ENCODE results near the gene HOXD12.

Gene HOXD12

DNA sequence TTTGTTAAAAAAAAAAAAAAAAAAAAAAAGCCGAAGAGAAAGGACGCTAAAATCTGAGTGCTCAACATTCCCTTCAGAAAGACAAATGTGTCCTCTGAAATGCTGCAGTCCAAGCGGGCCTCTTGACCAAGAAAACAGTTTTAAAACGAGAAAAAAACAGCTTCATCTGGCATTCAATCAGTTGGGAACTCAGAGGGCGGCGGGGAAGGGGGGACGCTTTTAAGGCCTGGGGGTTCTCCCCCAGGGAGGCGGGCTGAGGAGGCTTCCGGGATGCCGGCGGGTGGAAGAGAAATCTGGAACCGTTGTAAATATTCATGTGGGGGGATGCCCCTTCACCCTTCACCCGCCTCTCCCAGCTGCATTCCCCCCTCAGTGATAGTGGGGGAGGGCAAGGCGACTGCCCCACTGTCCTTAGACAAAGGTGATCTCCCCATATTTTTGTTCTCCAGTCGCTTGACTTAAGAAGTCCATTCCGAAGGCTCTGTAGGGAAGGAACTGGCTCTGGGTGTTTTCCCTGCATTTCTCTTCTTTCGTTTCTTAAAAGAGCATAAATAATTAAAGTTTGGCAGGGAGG lies 4.2 kb downstream of the HOXD12 start:
- in situ Hi-C loops (cut with MboI; ENCODE audit: low sequenced_read_pairs) = no loop called here

DNA sequence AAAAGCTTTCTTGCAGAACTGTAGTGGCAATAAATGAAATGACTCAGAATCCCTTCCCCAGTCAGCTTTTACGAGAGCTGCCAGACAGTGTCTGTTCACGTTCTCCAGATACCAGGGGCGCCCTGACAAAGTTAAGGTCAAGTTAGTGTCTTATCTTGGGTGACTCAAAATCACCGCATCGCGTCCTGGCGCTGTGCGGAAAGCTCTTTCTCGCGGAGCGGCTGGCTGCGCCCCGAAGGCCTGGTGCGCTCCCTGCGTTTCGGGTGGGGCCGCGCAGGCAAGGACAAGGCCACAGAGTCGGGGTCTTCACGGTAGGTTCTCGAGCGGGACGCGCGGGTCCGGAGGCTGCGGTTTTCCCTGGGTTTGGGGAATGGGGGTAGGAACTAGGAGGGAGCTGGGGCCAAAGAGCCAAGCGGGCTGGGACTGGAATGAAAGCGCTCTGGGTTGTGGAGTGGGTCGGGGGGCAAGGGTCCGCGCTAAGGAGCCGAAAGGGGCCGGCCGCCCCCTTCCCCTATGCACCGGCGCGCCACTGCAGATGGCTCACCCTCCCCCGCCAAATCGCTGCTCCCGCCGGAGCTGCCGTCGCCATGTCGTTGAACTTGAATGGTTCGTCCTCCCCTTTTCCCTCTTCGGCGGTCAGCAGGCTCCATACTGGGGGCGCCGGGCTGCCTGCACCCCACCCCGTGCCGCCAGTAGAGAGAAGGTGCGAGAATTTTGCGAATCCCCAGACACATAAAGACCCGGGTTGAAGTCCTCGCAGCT lies 4.9 kb downstream of the HOXD12 start:
- in situ Hi-C loops (cut with MboI; ENCODE audit: low sequenced_read_pairs) = no loop called here

DNA sequence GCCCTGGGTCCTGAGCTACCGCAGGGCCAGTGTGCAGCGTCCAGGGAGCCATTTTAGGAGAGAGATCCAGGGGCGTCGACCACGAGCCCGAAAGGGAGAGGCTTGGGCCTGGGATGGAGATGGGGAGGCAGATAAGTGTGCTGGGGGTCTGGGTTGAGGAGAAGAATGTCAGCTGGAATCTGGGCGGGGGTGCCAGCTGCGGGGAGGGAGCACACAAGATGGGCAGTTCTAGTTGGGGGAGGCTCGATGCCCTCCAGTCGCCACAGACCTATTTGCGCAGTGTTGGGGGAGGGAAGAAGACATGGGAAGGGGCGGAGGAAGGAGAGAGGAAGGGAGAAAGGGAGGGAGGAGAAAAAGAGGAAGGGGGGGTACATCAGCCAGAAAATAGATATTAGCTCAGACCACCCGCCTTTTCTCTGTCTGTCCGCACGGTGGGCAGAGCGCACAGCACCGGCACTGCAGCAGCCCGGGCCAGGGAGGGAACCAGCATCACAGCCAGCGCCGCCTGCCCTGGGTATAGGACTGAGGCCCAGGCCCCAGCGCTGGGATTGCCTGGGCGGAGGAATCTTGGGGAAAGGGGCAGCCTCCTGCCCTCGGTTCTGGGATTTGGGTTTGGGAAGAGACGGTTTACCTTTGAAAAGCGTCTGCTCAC lies 5.6 kb downstream of the HOXD12 start:
- in situ Hi-C loops (cut with MboI; ENCODE audit: low sequenced_read_pairs) = no loop called here

DNA sequence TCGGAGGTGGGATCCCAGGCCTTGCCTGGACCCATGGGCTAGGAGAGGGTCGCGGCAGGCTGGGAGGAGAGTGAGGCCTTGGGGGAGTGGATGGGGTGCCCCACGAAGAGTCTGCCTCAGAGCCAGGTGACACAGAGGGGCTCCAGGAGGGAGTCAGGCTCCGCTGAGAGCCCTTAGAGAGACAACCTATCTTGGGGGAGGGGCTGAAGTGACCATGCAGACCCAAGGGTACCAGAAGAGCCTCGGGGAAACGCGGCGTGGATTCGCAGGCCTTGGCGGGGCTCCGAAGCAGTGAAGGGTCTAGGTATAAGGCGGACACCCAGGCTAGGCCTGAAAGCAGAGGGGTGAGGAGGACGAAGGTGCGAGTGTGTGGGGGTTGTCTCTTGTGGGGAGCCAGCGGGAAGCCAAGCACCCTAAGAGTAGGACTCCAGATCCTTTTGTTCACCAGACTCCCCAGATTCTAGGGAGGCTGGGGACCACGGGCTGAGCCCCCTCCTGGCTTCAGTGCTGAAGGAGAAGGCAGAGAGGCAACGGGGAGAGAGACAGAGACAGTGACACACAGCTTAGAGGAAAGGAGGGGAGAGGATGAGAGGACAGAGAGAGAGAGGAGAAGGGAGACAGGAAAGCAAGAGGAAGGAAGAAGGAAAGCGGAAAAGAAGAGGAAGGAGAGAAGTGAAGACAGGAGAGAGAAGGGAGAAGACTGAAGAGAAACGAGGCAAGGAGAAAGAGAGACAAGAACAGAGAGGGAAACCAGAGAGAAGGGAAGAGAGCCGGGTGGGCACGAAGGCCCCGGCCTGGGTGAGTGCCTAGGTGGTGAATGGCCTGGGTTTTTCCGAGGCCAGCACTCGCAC lies 6.4 kb downstream of the HOXD12 start:
- in situ Hi-C loops (cut with MboI; ENCODE audit: low sequenced_read_pairs) = no loop called here

DNA sequence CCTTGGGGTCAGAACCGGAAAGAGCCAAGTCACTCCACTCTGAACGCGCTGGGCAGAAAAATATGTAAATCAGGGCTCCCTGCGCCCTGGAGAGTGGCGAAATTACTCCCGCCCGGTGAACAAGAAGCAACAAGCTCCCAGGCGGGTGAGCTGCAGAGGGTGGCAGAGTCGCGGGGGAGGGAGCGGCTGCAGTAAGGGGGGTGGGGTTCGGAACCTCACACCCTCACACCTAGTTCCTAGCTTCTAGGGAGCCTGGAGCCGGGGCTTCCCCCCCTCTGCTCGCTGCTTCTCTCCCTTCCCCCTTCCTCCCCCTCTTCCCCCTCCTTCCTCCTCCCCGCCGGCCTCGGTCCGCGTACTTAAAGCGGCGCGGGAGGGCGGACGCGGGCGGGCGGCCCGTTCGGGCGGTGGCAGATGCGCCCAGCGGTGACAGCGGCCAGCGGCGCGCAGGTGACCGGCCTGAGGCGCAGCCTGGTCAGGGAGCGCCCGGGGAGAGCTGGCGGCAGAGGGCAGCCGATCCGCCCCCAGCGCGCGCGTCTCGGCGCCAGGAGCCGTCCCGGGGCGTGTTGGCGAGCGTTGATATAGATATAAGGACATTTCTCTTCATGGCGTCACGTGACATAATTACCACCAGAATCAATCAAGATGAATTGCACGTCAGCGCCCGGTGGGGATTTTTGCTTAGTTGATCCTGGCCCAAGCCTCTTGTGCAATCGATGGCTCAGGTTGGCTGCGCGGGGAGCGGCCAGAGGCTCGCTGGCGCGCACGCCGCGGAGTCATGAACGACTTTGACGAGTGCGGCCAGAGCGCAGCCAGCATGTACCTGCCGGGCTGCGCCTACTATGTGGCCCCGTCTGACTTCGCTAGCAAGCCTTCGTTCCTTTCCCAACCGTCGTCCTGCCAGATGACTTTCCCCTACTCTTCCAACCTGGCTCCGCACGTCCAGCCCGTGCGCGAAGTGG lies 7.3 kb downstream of the HOXD12 start, which contains the start of gene HOXD11:
TSS of gene HOXD11 (plus strand) at position 700 of the 959 bp plus-strand sequence. CDS start at position 776, 76 bp downstream.
- in situ Hi-C loops (cut with MboI; ENCODE audit: low sequenced_read_pairs) = no loop called here

DNA sequence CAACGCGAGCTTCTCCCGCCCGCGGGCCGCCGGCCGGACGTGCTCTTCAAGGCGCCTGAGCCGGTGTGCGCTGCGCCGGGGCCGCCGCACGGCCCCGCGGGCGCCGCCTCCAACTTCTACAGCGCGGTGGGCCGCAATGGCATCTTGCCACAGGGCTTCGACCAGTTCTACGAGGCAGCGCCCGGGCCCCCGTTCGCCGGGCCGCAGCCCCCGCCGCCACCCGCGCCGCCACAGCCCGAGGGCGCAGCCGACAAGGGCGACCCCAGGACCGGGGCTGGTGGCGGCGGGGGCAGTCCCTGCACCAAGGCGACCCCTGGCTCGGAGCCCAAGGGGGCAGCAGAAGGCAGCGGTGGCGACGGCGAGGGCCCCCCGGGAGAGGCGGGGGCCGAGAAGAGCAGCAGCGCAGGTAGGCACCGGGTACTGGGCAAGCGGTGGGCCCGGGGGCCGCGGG lies 8.2 kb downstream of the HOXD12 start:
- in situ Hi-C loops (cut with MboI; ENCODE audit: low sequenced_read_pairs) = no loop called here

DNA sequence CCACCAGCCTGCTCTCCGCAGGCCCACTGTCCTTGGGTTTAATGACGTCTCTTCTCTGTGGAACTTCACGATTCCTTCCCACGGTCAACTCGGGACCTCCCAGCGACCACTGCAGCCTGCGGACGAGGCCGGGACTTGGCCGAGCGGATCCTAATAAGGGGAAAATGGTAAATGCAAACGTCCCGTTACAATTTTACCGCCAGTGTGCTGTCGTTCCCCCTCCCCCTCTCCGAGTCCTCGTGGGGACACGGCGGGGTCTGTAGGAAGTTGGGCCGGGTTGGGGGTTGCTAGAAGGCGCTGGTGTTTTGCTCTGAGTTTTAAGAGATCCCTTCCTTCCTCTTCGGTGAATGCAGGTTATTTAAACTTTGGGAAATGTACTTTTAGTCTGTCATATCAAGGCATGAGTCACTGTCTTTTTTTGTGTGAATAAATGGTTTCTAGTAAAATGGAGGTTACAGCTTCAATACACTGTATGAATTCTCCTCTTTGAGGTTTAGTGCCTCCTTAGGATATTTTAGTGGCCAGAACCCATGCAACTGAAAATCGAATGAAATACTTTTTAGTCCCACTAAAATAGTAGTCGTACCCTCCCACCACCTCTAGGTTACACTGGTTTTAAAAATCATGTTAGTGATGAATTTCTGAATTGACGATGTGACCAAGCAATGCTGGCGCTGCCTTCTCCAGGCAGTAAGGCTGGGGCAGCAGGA lies 9.8 kb downstream of the HOXD12 start:
- in situ Hi-C loops (cut with MboI; ENCODE audit: low sequenced_read_pairs) = no loop called here

DNA sequence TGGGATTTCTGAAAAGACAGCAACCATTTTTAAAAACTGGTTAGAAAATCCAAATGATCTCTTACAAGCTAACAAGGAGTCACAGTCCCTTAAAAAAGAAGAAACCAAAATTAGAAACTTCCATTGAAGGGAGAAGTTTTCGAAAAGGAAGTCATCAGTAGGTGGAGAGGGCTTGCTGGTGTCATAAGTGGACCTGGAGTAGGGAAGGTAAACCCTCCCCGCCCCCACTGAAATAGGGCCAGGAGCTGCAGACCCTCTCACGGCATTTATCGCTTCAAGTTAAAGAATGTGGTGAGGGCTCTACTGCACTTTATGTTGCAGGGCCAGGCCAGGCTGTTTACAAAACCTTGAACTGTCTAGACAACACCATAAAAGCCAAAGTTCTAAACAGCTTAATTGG lies 10.4 kb downstream of the HOXD12 start:
- in situ Hi-C loops (cut with MboI; ENCODE audit: low sequenced_read_pairs) = no loop called here

DNA sequence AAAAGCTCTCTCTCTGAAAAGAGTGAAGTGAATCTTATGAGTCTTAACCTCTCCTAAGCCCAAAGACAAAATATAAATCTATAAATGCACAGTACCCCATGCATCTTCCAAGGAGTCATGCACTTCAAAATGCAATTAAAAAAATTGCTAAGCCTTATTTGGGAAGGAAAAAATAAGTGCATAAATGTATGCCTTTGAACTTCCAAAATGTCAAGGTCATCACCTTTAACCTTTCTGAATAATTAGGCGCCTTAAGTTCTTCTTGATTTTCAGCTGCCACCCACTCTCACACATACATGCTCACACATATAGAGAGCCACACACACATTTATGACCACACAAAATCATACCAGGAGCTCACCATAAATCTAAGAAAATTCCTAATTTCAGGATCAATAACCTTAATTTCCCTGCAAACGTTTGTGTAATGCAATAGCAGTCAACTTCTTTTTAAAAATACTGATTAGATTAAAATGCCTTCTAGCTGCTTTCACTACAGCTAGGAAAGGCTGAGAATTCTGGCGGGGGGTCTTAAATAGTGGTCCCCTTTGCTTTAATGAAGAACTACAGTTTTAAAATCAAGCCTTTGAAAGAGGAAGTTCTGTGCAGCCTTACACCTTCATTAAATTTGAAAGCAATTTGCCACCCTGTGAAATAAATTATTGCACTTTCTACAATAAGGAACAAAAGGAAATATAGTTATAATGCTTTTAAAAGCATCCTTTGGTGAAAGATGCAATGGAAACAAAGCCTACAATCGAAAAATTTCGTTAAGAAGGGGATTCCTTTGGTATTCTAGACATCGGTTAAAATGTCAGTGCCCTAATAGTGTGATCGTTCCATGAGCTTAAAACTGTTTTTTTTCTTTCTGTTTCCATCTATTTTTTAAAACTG lies 11.1 kb downstream of the HOXD12 start:
- in situ Hi-C loops (cut with MboI; ENCODE audit: low sequenced_read_pairs) = no loop called here

DNA sequence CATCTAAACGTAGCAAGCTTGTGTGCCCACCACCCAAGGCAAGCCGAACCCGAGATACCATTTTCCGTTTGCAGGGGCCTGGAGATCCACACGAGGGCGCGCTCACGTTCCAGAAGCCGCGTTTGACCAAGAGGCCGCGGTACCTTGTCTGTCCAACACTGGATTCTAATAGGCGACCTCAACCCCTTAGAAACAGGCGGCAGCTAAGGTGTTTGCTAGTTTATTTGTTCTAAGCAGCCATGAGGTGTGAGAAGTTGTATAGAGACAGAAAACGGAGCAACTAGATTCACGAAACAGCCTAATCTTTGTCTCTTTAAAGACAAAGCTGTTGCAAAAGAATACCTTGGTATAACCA lies 11.7 kb downstream of the HOXD12 start:
- in situ Hi-C loops (cut with MboI; ENCODE audit: low sequenced_read_pairs) = no loop called here

DNA sequence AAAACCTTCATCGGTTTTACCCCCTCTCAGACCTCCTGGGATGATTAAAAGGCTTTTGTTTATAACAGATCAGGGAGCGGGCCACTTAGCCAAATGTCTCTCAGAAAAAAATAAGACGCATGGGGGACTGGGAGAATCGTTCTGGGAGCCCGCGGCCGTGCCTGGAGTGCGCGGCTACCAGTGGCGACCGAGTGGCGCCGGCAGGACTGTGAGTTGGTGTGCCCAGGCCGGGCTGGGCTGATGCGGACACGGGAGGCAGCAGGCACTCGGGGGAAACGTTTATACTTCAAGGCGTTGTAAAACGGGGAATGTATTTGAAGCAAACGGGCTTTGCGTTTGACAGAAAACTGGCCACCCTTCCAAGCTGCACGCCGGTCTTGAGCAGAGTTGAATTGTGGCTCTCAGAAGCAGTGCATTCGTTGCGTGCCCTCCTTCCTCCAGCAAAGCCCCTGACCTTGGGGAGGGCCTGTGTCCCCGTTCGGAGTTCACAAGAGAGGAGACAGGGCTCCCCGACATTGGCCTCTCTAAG lies 12.3 kb downstream of the HOXD12 start:
- in situ Hi-C loops (cut with MboI; ENCODE audit: low sequenced_read_pairs) = no loop called here

DNA sequence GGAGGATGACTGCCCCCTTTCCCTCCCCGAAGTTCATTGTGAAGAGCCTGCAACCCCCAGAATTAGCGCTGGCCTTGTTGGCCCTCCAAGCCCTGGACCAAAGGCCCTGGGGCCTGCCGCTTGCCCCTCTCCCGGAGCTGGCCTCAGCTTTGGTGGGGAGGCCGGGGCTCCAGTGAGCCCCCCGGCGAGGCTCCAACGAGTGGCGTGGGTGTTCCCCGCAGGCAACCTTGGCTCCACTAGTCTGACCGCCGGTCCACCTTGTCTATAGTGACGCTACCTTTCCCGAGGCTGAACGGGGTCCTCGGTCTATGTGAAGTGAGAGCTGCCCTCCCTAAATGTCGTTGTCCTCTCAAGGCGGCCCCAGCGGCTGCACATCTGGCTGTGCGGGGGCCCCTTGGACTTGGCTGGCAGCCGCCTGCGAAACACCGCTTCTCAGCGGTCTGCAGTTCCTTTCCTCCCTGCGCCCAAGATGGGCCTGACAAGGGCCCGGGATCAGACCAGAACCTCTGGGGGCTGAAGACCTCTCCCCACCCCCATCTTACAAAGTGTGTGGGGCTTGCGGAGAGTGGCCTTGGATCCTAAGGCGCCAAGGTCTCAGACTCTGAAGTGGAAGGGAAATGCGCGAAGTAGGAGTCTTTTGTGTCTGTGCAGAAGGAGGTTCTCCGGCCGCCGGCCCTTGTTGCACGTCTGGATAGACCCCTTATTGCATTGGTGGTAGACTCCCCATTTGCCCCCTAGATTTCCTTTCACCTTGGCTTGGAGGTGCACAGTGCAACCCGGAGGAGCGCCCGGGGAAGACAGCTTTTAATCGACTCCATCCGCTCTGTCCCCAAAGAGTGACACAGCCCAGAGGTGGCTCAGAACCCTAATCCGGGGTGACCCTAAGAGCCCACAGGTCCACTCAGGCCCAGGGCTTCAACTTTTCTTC lies 13.0 kb downstream of the HOXD12 start:
- in situ Hi-C loops (cut with MboI; ENCODE audit: low sequenced_read_pairs) = no loop called here

DNA sequence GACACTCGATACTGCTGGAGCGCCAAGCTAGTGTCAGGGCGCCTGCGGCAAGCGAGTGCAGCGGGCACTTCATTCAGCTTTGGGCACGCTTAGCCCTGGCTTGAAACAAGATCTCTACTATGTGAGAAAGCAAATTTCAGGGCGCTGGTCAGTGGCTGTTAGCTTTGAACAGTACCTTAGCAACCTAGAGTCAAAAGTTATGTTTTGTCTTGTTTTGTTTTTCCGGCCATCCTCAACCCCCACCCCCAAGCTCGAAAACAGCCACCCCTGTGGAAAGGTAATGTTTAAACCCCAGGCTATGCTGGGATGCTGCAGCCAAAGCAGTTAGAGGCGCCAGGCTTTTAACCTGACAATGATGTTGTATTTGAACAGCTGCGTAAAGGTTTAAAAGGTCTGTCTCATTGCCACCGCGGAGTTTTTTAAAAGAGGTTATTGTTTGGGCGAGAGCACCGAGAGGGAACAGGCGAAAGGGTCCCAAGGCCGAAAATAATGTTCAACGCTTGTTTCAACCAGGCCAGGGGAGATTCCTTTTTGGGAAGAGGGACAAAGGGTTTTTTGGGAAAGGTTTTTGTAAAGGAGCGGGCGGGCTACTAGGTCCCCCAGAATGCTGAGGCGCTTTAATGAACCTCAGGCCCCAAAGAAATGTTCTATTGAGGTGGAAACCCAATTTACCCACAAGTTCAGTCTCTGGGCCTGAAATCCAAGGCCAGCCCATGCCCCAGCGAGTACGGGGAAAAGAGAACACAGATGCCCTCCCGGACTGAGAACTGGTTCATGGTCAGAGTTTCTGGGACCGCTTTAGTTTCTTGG lies 14.7 kb downstream of the HOXD12 start:
- in situ Hi-C loops (cut with MboI; ENCODE audit: low sequenced_read_pairs) = no loop called here

DNA sequence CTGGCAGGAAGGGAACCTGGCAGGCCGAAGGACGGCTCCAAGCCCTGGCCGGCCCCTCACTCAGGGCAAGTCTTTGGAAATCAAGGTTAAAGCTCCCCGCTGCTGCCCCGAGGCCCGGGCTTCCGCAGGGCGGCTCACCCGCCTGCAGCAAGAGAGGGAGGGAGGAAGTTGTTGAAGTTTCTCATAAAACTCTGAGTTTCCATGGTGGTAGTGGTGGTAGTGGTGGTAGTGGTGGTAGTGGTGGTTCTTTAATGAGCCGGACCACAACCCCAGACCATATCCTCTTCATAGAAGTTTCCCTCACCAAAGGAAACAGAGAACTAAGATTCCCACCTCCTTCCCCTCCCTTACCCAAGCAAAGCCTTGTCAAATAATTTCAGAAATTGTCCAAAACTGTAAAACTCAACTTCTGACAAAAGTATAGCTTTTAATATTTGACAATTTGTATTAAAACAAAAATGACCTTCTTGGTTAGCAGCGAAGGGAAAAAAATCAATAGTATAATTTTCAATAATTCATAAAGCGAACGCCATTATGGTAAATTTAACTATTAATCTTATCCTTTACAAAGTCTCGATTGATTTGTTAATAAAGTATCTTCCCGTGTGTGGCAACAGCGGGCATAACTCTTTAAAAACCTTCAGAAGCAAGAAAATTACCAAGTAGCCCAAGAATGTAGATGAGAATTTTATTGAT lies 15.5 kb downstream of the HOXD12 start:
- in situ Hi-C loops (cut with MboI; ENCODE audit: low sequenced_read_pairs) = no loop called here

DNA sequence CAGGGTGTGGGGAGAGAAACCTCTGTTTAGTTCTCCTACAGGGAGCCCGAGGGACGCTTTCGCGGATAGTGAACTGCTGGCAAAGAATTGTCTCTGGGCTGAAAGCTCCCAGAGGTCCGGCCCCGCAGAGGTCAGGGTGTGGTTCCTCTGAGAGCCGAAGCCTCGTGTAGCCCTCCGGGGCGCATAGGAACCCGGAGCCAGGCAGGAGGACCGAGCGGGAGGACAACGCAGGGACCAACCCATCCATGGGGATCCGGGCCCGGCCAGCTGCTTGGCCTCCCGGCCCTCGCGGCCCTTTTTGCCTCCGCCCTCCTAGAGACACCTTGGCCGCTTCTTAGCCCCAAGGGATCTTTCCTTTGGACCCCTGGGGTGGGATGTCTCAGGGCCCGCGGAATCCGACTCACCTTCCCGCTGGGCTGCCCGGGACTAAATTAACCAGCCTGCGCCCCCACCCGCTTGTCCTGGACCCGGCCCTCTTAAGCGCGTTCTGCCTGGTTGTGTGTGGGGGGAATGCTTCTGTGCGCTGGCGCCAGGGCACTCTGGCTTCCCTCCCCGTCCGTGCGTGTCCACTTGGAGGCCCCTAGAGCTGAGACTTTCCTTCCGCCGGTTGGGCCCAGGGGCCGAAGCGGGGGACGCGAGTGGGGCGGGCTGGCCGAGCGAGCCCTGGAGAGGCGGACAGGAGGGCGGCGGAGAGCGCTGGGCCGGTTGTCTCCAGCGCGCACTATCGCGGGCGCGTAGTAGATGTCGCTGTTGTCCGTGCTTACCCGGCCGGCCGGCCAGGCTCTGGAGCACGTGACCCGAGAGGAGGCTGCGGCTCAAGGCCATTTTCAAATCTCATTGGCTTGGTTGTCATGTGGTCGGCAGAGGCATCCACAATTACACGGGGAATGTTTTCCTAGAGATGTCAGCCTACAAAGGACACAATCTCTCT lies 16.6 kb downstream of the HOXD12 start, which contains the start of gene HOXD10:
TSS of gene HOXD10 (plus strand) at position 896 of the 931 bp plus-strand sequence. CDS start 56 bp downstream, outside the sequence.
- in situ Hi-C loops (cut with MboI; ENCODE audit: low sequenced_read_pairs) = no loop called here
